ENCODE measurements around the gene INPP1.
"Not testable (repeated sequence)": the region's sequence is repeated elsewhere in the genome, so short reads cannot be mapped to it uniquely, and the experiment has no call there.

Gene INPP1

GRCh38 chr2:190333928-190334327 is 9.5 kb upstream of the INPP1 start:
- no peak for DNase-seq (ENCODE audit: low read depth in 2 of 2)

DNA sequence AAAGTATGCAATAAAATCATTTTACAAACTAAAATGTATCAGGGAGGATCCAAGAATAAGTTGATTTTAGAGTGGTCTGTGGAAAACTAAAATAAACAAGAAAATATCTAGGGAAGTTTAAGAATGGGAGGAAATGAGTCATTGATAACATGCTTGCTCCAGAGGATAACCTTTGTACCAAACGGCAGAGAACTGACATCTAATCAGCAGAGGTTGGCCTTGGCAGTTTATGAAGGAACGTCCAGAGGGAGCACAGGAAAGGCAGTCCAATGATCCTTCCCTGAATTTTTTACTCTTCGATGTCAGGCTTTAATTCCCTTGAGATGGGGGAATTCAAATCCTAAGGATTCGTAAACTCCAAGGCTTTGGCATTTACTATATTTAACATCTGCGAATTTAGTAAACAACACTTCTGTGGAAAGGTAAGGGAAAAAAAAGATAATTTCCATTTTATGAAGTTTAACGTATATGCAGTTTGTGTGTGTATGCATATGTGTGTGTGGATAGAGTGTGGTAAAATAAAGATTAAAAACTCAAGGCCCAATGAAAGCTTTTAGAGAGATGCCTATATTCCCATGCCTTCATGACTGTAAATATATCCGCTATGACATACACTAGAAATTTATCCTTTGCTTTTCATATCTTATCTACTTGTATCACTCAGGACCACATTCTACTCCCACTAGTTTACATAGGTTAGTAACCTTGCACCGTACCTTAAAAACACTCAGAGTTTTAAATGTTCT is 8.7 kb upstream of the INPP1 start:
- DNase-seq (ENCODE audit: low read depth in 2 of 2): no peak

GRCh38 chr2:190335225-190335559 is 8.2 kb upstream of the INPP1 start:
- DNase-seq (ENCODE audit: low read depth in 2 of 2): no peak

- not testable (repeated sequence) for DNase-seq (ENCODE audit: low read depth in 2 of 2)
Measured at GRCh38 chr2:190335584-190335983, 7.8 kb upstream of the INPP1 start.

DNA sequence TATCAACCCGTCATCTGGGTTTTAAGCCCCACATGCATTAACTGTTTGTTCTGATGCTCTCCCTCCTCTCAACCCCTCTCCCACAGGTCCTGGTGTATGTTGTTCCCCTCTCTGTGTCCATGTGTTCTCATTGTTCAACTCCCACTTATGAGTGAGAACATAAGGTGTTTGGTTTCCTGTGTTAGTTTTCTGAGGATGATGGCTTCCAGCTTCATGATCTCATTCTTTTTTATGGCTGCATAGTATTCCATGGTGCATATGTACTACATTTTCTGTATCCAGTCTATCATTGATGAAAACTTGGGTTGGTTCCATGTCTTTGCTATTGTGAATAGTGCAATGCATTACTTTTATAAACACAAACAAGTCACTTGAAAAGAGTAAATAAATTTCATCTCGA is 7.0 kb upstream of the INPP1 start:
- no peak for DNase-seq (ENCODE audit: low read depth in 2 of 2)

DNA sequence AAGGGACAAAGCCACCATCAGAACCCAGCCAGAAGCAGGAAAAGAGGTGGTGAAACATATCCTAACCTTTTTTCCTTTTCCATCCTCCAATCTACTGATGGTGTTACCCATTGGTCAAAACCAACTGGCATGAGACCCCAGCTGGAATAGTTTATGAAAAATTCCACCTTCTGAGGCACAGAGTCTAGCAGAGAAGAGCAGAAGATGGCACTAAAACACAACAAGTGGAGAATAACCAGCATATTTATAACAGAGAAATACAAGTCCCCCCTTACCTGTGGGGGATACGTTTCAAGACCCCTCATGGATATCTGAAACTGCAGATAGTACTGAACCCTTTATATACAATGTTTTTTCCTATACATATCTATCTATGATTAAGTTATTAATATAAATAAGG is 4.9 kb upstream of the INPP1 start:
- DNase-seq (ENCODE audit: low read depth in 2 of 2): no peak

DNA sequence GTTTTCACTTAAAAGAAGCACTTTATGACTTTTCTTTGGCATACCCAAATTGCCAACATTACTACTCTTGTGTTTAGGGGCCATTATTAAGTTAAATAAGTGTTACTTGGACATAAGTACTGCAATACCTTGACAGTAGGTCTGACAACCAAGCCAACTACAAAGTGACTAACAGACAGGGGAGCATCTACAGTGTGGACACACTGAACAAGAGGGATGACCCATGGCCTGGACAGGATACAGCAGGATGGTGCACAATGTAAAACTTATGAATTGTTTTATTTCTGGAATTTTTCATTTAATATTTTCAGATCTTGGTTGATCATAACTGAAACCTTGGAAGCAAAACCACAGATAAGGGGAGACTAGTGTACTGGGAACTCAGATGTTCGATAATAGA is 4.0 kb upstream of the INPP1 start:
- DNase-seq (ENCODE audit: low read depth in 2 of 2): no peak

DNA sequence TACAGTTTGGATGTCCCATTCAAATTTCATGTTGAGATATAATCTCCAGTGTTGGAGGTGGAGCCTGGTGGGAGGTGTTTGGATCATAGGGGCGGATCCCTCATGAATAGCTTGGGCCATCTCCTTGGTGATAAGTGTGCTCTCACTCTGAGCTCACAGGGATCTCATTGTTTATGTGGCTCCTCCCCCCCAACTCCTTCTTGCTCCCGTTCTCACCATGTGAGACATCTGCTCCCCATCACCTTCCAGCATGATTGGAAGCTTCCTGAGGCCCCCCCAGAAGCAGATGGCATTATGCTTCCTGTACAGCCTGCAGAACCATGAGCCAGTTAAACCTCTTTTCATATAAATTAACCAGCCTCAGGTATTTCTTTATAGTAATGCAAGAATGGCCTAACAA is 3.0 kb upstream of the INPP1 start:
- no peak for DNase-seq (ENCODE audit: low read depth in 2 of 2)

DNA sequence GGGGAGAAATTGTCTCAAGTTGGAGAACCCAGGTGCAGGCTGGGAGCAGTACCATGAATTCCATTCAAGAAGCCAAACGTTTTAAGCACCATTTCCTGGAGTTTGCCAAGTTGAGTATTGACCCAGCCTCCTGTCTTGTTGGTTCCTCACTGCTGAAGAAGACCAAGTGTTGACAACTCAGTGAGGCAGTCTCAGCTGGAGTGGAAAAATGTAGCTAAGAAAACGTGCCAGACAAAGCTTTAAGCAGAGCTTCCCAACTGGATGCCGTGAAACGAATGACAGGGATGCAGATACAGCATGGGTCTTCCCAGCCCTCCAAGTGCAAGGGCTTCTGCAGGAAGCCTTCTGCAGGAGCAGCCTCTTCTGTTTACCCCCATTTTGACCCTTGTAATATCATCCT is 778 bp upstream of the INPP1 start:
- DNase-seq (ENCODE audit: low read depth in 2 of 2): no peak

DNA sequence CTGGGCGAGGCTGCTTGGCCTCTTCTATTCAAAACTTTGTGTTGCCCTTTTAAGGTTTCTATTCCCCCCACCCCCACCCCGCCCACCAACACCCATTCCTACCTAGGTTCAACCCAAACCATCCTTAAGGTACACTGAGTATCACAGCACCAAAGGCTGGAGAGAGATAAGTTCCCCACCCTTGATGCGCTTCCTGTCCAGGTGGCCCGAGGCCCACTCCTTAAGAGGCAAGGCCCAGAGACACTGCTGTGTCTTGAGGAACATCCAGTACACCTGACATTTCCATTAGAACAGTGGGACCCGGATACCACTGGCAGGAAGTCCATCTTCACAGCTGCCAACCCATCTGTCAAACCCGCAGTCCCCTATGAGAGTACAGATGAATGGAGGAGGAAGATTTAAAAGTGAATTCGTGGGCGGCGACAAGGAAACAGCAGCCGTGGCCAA is 277 bp upstream of the INPP1 start:
- no peak for DNase-seq (ENCODE audit: low read depth in 2 of 2)

DNA sequence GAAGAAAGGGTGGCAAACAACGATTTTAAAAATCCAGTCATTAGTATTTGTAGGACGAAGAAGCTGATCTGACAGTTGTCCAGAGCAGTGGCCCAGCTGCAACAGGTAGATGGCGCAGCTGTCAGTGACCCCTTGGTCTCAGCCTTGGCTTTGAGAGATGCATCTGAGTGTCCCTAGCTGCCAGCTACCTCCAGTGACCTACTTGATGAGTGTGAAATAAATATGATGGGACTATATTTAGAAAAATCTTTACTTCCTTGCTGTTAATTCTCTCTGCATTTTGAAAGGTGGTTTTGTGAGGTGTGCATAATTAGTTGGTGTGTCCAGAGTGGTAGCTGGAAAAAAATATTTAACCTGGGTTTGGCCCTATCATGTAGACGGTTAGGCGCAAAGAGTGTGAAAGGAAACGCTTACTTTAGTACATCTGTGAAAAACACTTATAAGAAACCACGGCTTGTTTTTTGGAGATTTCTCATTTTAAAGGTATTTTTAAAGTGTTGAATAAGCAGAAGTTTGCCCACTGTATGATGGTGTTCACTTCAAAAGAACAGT is 963 bp downstream of the INPP1 start:
- no peak for DNase-seq (ENCODE audit: low read depth in 2 of 2)

- DNase-seq (ENCODE audit: low read depth in 2 of 2): no peak
Measured at GRCh38 chr2:190350371-190350770, 7.0 kb downstream of the INPP1 start.

GRCh38 chr2:190351955-190352354 is 8.6 kb downstream of the INPP1 start:
- DNase-seq (ENCODE audit: low read depth in 2 of 2): no peak

DNA sequence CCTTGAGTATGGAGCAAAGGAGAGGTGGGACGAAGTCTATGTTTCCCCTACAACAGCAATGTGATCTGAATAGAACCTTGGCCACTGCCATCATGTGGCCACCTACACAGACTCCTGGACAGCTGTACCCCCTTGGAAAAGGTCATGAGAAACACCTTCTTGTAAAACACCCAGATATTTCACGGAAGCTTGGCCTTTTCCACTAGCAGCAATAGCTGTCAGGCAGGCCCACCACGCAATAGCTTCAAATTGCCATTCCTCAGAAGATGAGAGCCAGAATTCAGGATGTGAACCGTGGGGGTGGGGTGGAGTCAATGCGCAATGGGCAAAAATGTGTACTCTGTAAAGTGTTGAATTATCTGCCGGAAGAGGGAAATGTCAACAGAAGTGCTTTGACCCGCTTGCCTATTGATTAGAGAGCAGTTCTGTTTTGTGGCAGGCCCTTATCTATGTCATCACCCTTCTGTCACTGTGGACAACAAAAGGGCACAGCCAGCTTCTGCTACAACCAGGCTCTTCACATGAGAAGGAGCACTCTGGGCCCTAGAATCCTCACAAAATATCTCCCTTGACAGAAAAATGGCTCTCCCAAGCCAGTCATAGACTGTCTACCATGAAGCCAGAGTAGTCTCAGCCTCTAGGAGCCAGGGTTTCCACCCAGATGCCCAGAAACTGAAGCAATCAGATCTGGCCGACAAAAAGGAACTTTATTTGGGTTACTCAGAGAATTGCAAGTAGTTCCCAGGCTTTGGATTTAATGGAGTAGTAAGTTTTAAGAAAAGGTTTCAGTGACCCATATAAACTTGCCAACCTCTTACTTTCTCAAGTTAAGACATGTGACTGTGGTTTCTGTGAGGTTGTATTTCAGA is 9.5 kb downstream of the INPP1 start:
- DNase-seq (ENCODE audit: low read depth in 2 of 2): no peak

GRCh38 chr2:190353537-190353899 is 10.1 kb downstream of the INPP1 start:
- no peak for DNase-seq (ENCODE audit: low read depth in 2 of 2)

DNA sequence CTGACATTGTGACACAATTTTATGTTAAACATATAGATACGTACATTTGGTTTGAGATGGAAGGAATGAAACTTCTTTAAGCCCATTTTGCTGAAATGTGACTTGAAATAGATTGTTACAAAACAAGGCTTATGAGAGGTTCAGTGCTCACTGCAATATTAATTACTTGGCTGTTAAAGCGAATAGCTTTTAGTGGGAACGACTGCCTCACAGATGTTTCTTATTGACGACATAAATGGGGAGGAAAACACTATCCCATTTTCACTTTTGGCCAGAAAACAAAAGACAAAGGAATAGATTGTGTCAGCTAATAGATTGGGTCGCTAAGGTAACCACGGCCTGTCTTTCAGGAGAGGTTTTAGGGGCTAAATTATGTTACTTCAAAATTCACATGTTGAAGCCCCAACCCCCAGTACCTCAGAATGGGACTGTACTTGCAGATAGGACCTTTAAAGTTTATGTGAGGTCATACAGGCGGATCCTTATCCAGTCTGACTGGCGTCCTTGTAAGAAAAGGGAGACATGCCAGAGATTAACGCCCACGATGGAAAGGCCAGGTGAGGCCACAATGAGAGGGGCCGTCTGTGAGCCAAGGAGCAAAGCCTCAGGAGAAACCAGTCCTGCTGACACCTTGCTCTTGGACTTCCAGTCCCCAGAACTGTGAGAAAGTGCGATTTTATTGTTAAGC is 10.8 kb downstream of the INPP1 start:
- no peak for DNase-seq (ENCODE audit: low read depth in 2 of 2)

DNA sequence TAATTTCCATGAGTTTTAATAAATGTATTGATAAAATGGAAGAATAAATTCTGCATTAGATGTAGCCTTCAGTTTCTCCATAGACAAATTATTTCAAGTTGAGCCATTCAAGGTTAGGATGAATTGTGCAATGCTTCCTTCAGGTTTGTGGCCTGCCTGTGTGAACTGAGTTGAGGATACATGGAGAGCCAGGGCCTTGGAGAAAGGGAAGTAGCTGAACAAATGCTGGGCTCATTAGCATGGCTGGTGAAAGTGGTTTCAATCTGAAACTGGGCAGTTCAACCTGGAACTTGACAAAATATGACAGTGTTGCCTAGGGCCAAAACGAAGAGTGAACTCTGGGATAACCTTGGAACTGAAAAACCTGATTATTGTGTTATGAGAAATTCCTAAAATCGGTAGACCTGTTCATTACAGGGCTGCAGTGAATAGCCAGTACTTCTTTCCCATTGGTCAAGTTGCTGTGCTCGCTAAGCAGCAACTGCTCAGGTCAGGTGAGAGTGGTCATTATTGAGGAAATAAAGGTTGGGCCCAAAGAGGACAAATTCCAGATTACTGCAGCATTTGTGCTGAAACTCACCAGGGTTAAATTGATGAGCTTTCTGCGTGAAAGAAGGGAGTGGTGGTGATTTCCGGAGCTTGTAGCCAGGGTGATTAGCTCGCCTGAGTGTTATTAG is 12.7 kb downstream of the INPP1 start:
- DNase-seq (ENCODE audit: low read depth in 2 of 2): no peak

GRCh38 chr2:190357600-190357999 is 14.2 kb downstream of the INPP1 start:
- no peak for DNase-seq (ENCODE audit: low read depth in 2 of 2)

DNA sequence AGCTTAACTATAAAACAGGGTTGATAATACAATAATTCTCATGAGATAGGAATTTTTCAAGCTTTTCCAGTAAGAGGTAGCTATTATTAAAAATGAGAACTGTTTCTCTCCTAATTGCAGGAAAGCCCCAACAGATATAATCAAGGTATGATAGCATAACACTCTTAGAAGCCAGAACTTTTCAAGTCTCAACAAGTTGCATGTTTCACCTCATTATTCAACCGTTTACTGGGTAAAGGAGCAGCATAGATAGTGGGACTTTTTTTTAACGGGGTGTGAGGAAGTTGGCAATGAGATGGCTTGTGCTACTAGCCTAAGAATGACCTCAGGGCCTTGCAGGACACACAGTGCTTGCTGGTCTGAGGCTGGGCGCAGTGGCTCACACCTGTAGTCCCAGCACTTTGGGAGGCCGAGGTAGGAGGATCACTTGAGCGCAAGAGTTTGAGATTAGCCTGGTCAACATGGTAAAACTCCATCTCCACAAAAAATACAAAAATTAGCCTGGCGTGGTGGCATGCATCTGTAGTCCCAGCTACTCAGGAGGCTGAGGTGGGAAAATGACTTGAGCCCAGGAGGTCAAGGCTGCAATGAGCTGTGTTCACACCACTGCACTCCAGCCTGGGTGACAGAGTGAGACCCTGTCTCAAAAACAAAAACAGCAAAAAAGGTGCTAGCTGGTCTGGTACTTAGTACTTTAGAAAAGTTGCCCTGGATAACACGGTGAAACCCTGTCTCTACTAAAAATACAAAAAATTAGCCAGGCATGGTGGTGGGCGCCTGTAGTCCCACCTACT is 15.5 kb downstream of the INPP1 start:
- not testable (repeated sequence) for DNase-seq (ENCODE audit: low read depth in 2 of 2)

GRCh38 chr2:190360561-190360960 is 17.2 kb downstream of the INPP1 start:
- no peak for DNase-seq (ENCODE audit: low read depth in 2 of 2)

- no peak for DNase-seq (ENCODE audit: low read depth in 2 of 2)
Measured at GRCh38 chr2:190360965-190361364, 17.6 kb downstream of the INPP1 start.
